Posterior cingulate gyrus (tissue), 11 donors: Measurements from ENCODE around the gene TMEM191C.
A peak's percentile ranks its signal among the peaks of the same experiment; 100 is the strongest.
"Not testable (repeated sequence)": the region's sequence is repeated elsewhere in the genome, so short reads cannot be mapped to it uniquely, and the experiment has no call there.

Source experiments
- DNase-seq, 10 donors: peaks; one replicate each; pipeline versions ENCODE4 v3.0.0 to v3.0.0-alpha.2; 2020 to 2021; ENCODE audit warnings: mixed read lengths in 3 of 10
- intact Hi-C: fragments of 100-400 bp; cut with DNase I; formaldehyde crosslinking; loops from one replicate; pipeline ENCODE4 v1.15.1; 2023

TMEM191C gene

DNA sequence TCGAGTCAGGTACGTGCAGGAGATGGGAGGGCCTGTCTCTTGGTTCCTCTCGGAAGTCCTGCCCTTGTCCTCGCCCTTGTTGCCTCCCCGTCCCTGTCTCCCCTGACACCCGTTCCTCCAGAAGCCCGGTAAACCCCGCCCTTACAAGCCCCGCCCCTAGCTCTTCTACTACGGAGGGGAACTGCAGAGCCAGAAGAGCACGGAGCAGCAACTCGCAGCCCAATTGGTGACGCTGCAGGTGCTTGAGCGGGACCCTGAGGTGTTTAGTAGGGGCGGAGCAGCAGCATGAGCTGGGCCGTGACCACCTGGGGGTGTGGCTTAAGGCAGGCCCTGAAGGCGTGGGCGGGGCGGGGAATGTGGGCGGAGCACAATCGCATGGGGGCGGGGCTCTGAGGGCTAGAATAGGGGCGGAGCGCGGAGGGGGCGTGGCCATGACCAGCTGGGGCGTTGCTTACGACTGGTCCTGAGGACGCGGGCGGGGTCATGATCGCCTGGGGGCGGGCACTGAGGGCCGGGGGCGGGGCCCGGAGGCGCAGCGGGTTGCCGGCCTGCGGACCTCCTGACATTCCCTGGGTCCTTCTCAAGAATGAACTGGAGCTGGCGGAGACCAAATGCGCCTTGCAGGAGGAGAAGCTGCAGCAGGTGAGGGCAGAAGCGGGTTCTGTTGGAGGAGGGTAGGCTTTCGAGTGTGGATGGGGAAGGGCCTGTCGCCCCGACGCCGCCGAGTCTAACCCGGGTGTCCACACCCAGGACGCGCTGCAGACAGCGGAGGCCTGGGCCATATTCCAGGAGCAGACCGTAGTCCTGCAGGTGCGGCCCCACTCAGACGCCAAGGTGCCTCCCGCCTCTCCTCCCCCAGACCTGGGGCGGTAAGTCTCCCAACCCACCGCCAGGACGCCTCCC, 1.3 kb downstream of the TMEM191C start:
- peak; percentile 64 to 98 (median 85) for DNase-seq
- intact Hi-C loops, result not testable (repeated sequence)

DNA sequence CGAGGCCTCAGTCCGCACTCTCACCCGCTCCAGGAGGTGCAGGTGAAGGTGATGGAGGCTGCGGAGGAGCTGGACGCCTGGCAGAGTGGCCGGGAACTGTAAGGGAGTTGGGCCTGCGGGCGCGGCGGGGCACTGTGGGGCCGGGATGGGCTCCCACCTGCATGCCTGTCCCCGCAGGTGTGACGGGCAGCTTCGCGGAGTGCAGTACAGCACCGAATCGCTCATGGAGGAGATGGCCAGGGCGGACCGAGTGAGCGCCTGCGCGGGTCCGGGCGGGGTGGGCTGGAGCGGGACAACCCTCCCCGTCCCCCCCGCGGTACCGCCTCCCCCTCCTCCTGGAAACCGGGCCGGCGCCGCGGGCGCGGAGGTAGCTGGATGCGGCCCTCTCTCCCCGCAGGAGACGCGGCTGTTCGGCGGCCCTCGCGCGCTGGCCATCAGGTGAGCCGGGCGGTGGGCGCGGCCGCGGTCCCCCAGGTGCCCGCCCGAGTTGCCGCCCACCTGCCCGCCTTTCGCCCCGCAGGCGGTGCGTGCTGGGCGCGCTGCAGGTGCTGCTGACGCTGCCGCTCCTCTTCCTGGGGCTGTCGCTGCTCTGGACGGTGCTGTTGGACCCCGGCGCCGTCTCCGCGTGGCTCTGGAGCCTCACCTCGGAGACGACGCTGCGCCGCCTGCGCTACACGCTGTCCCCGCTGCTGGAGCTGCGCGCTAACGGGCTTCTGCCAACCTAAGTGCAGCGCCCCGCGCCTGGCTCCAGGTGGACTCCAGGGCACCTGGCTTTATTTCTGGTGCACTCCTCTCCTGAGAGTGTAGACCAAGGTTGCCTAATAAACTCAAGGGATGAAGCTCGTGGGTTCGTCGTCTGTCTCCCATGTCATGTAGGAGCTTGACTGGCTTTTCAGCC, 2.2 kb downstream of the TMEM191C start:
- peak in 3 of 10 donors; percentile 33 to 76 (median 52) for DNase-seq
- intact Hi-C loops, result not testable (repeated sequence)

GRCh38 chr22:21472984-21473383, 5.8 kb downstream of the TMEM191C start:
- intact Hi-C loops, DNase-seq: not testable (repeated sequence)

GRCh38 chr22:21473664-21474063, 6.5 kb downstream of the TMEM191C start:
- intact Hi-C loops, DNase-seq: not testable (repeated sequence)

DNA sequence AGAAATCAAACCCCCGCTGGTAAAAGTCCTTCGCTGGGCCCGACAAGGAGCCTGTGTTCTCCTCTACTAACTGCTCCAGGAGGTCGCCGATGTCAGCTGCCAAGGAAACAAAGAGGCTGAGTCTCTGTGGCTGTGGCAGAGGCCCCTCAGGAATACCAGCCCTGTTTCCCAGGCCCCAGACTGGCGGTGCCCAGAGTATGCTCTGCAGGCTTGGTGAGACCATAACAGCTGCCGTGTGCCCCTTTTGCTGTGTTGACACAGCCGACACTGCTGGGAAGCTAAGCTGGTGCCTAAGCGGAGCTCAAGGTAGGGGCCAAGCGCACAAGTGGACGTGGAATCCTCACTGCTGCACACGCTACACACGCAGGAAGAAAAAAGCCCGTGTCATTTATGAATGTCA, 16.9 kb downstream of the TMEM191C start:
- DNase-seq, result peak in 4 of 10 donors; percentile 11 to 42 (median 26)
- intact Hi-C loops, result not testable (repeated sequence)

DNA sequence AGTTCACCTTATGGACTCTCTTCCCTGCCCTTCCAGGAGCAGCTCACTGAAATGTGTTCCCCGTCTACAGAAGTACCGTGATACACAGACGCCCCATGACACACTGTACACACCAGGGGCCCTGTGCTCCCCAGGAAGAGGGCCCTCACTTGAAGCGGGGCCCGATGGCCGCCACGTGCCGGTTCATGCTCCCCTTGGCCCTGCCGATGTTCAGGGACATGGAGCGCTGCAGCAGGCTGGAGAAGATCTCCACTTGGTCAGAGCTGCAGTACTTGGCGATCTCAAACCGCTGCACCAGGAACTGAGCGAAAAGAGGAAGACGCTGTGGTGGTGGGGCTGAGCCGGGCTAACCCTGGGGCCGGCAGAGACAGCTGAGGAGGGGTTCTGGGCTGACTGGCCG, 20.5 kb downstream of the TMEM191C start:
- intact Hi-C loops, result not testable (repeated sequence)
- peak in 1 of 10 donors; percentile 61 for DNase-seq

- DNase-seq, result peak in 5 of 10 donors; percentile 27 to 81 (median 28)
- intact Hi-C loops, result not testable (repeated sequence)
These were observed 22.0 kb downstream of the TMEM191C start for GRCh38 chr22:21489149-21489680.

- DNase-seq, result peak in 2 of 10 donors; percentile 29 to 33
These were observed 23.4 kb downstream of the TMEM191C start for GRCh38 chr22:21490556-21490955.

DNA sequence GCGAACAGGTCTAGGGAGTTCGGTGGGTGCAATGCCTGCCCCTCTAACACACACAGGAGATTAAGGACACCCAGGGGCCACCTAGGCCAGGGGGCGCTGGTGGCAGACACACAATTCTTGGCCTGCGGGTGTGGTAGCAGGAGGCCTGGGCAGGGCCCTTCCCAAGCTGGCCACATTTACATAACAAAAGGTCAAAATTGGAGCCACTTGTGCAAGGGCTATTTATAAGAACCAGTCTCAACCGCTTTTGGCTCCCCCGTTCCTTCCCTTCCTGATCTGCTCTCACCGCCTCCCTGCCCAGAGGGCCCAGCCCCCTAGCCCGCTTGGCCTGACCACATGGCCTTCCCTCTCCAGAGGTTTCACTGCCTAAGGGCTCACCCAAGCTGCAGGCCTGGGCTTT, 25.1 kb downstream of the TMEM191C start:
- intact Hi-C loops, DNase-seq: not testable (repeated sequence)

More at GRCh38 chr22:21490556-21490955, 23.4 kb downstream of the TMEM191C start:
- intact Hi-C loops, result not testable (repeated sequence)

DNA sequence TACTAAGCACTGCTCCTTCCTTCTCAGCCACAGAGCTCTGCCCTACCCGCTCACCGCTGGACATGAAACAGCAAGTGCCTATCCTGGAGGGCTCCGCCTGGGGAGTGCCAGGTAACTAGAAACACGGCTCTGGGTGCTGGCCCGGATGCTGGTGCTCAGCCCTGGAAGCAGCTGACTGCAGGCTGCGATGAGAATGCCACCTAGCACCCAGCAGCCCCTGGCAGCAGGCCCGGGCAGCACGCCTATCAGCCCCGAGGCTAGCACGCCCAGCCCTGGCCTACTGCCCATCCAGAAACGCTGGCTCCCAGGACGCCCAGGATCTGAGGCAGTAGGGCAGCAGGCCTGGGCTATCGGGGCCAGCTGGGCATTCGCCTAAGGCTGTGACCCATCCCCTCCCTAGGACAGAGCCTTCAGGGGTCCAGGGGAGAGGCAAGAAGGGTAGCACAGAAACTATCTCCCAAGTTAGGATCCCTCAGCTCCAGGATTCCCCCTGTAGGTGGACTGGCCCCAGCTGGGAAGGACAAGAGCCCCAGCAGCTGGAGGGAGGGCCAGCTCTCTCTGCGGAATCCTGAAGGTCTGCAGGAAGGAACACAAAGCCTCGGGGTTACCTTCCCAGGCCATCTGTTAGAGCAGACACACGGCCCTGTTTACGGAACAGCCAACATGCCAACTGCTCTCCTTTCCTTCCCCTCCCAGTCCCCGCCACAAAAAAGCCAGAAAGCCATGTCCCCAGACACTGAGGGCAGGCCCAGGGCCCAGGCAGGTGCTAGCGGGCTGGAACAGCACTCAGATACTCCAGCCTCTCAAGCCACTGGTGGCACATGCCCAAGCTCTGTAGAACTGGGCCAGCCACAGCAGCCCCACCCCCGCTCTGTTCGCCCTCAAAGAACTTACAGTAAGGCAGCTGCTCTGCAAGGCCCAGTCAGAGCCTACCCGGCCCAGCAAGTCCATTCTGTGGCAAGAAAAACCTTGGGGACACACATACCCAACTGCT, 26.9 kb downstream of the TMEM191C start:
- DNase-seq, intact Hi-C loops: not testable (repeated sequence)

DNA sequence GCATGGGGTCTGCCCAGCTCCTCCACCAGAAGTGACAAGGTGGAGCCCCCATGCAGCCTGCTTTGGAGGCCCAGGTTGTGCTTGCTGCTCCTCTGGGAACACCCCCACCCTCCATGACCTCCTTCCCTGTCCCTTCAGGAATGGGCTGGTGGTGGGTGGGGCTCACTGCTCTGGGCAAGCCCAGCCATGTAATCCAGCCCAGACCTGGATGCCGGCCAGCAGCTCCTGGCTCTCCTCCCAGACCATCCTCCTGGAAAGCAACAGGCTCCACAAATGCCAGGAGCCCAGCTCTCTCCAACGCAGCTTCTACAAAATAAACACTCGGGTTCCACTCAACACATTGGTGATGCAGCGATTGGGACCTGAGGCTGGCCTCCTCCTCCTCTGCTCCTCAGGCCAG, 30.8 kb downstream of the TMEM191C start:
- intact Hi-C loops, DNase-seq: not testable (repeated sequence)

DNA sequence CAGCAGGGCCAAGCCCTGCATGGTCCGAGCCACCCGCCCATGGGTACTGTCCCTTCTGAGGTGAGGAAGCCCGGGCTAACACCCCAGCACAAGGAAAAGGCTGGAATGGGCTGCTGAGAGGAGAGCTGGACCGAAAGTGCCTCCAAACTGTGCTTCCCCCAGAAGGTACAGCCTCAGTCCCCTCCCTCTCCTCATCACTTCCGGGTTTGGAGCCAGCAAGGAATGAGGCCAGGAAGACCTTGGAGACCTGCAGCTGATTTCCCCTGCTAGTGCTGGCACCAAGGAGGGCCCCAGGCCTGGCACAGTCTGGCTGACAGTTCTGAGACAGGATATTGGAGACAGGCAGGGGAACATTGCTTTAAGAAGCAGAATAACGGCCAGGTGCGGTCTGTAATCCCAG, 31.3 kb downstream of the TMEM191C start:
- DNase-seq, intact Hi-C loops: not testable (repeated sequence)

GRCh38 chr22:21499623-21500506, 32.7 kb downstream of the TMEM191C start:
- intact Hi-C loops, DNase-seq: not testable (repeated sequence)

- intact Hi-C loops, DNase-seq: not testable (repeated sequence)
These were observed 43.2 kb downstream of the TMEM191C start for GRCh38 chr22:21510397-21510796.

GRCh38 chr22:21512022-21512421, 44.8 kb downstream of the TMEM191C start:
- intact Hi-C loops, result not testable (repeated sequence)
- DNase-seq, result peak in 2 of 10 donors; percentile 4 to 26

- intact Hi-C loops, result not testable (repeated sequence)
These were observed 46.9 kb downstream of the TMEM191C start for GRCh38 chr22:21514117-21514516.

GRCh38 chr22:21515234-21515633, 48.0 kb downstream of the TMEM191C start:
- DNase-seq, intact Hi-C loops: not testable (repeated sequence)

More at GRCh38 chr22:21514117-21514516, 46.9 kb downstream of the TMEM191C start:
- not testable (repeated sequence) for DNase-seq

GRCh38 chr22:21516522-21516921, 49.3 kb downstream of the TMEM191C start:
- intact Hi-C loops, DNase-seq: not testable (repeated sequence)
